Measurements from ENCODE around the gene MAFB.

The MAFB gene

GRCh38 chr20:40702504-40702903, 13.5 kb upstream of the MAFB start:
- DNase-seq, result no peak

GRCh38 chr20:40698744-40699143, 9.7 kb upstream of the MAFB start:
- no peak for DNase-seq

- no peak for DNase-seq
Observed at GRCh38 chr20:40698281-40698680, 9.2 kb upstream of the MAFB start.

- DNase-seq, result no peak
Observed at GRCh38 chr20:40697541-40697940, 8.5 kb upstream of the MAFB start.

- DNase-seq, result no peak
Observed at GRCh38 chr20:40695214-40695613, 6.2 kb upstream of the MAFB start.

GRCh38 chr20:40694246-40694645, 5.2 kb upstream of the MAFB start:
- no peak for DNase-seq

- DNase-seq, result no peak
Observed at GRCh38 chr20:40692240-40693011, 3.4 kb upstream of the MAFB start.

- DNase-seq, result no peak
Observed at GRCh38 chr20:40691566-40692239, 2.7 kb upstream of the MAFB start.

- DNase-seq, result no peak
Observed at GRCh38 chr20:40690836-40691565, 2.0 kb upstream of the MAFB start.

- peak; percentile 81 for DNase-seq
Observed at GRCh38 chr20:40689943-40690835, 1.2 kb upstream of the MAFB start.

- DNase-seq, result peak; percentile 7
Observed at GRCh38 chr20:40688129-40689099, 622 bp downstream of the MAFB start.

- DNase-seq, result no peak
Observed at GRCh38 chr20:40687384-40688128, 1.5 kb downstream of the MAFB start.

GRCh38 chr20:40686893-40687292, 2.1 kb downstream of the MAFB start:
- no peak for DNase-seq

- no peak for DNase-seq
Observed at GRCh38 chr20:40686434-40686882, 2.6 kb downstream of the MAFB start.

- DNase-seq, result no peak
Observed at GRCh38 chr20:40685349-40685748, 3.7 kb downstream of the MAFB start.

GRCh38 chr20:40683894-40684268, 5.2 kb downstream of the MAFB start:
- no peak for DNase-seq

- DNase-seq, result no peak
Observed at GRCh38 chr20:40683221-40683893, 5.7 kb downstream of the MAFB start.

- DNase-seq, result no peak
Observed at GRCh38 chr20:40682104-40682981, 6.7 kb downstream of the MAFB start.

GRCh38 chr20:40681684-40682083, 7.4 kb downstream of the MAFB start:
- DNase-seq, result no peak

All from EL (cell line).